Measurements from ENCODE around the gene LAD1. TPM values are rescaled to one million over a fixed set of nuclear protein-coding genes. Genes with fewer than 3 reads are reported as not detected.

The LAD1 gene
- total and polyA plus RNA-seq, 9 of the 15 experiments (the other 6 are each of a cell fraction or from before 2014, with no cell fraction given) = 0.31 TPM; not detected in 8

- Histone ChIP-seq H3K4me1 (replicated peaks in 1 of 2; ENCODE audit: control insufficient read depth in 2 of 2, insufficient read depth in 2 of 2, low read length in 2 of 2) (no peaks in the 10 kb centered on the region), H4K20me1 (replicated peaks; ENCODE audit: control insufficient read depth, insufficient read depth, low read length) (peaks cover 24% of the 10 kb centered on the region), H3K4me2 (ENCODE audit: insufficient read depth, low read length) (no peak overlapping the region), H3K9me1 (ENCODE audit: control insufficient read depth, insufficient read depth, low read length) (no peaks in the 10 kb centered on the region), H2AFZ (ENCODE audit: low read depth, low read length) (no peak overlapping the region), H3K36me3 (ENCODE audit: control insufficient read depth, insufficient read depth, low read length) (no peaks in the 10 kb centered on the region), H3K9me3 (replicated peaks; ENCODE audit: control insufficient read depth, insufficient read depth, low read depth, low read length) (no peaks in the 10 kb centered on the region), H3K27ac (ENCODE audit: extremely low read depth, low read depth, low read length) (no peak overlapping the region), H3K79me2 (ENCODE audit: control insufficient read depth, insufficient read depth, low read length) (no peaks in the 10 kb centered on the region), H3K9ac (ENCODE audit: insufficient read depth in 1 of 2, low read depth in 2 of 2, low read length in 2 of 2) (no peak overlapping the region), H3K4me3 (no peak overlapping the region), H3K27me3 (ENCODE audit: control insufficient read depth in 2 of 2, insufficient read depth in 2 of 2, low read length in 2 of 2) (peaks cover 0 to 37% of the 10 kb centered on the region in 2 experiments; a peak in 2 of 5 replicates)
- TF ChIP-seq TRIM25 (IDR thresholded peaks at IDR 0.05; ENCODE audit: borderline replicate concordance) (no peak), KLF1 (tag; IDR thresholded peaks at IDR 0.05) (no peak), PKNOX1 (IDR thresholded peaks at IDR 0.05) (no peak), ZKSCAN3 (CRISPR knock-in tag; IDR thresholded peaks at IDR 0.05) (no peak), ZBTB49 (CRISPR knock-in tag; IDR thresholded peaks at IDR 0.05; ENCODE audit: borderline replicate concordance) (no peak), YBX1 (IDR thresholded peaks at IDR 0.05) (no peak), MXI1 (IDR thresholded peaks at IDR 0.05; ENCODE audit: low read depth, low read length) (no peak), ZNF253 (CRISPR knock-in tag; conservative IDR thresholded peaks at IDR 0.05) (no peak), STAT6 (CRISPR knock-in tag; IDR thresholded peaks at IDR 0.05) (no peak), SFPQ (IDR thresholded peaks at IDR 0.05; ENCODE audit: low read depth, low read length) (no peak)
- FAIRE-seq (no peak), ATAC-seq (no peak), DNase-seq (ENCODE audit: extremely low read depth in 1 of 4, low spot score in 3 of 4) (no peak)
- BruUV-seq (replicated peaks) = no TSS peak
- in situ Hi-C loops (cut with MboI) (no loop called here), intact Hi-C loops (cut with micrococcal nuclease) (no loop called here)
- ChIA-PET CTCF (ENCODE audit: low intra/inter-chr PET ratio) (interaction anchor here (0.6 kb wide), 1 partner anchor 254 kb away, joined by 4 read pairs; no protein-coding TSS in a partner anchor), POLR2A (no interaction called here)
- WGBS (ENCODE audit: insufficient coverage, low coverage, missing lambda C conversion rate) = 0% methylated on average over 7 of the region's 7 CpGs
Measured at GRCh38 chr1:201350884-201351283, 48.2 kb downstream of the LAD1 start.

Measured in K562 (cell line).